SIG-M5 (cell line): ENCODE results near the gene ANKRD18A.

Experiments used
- DNase-seq: peaks from one replicate; lab custom pipeline; 2025; lab: John Stamatoyannopoulos, UW

Gene ANKRD18A

DNA sequence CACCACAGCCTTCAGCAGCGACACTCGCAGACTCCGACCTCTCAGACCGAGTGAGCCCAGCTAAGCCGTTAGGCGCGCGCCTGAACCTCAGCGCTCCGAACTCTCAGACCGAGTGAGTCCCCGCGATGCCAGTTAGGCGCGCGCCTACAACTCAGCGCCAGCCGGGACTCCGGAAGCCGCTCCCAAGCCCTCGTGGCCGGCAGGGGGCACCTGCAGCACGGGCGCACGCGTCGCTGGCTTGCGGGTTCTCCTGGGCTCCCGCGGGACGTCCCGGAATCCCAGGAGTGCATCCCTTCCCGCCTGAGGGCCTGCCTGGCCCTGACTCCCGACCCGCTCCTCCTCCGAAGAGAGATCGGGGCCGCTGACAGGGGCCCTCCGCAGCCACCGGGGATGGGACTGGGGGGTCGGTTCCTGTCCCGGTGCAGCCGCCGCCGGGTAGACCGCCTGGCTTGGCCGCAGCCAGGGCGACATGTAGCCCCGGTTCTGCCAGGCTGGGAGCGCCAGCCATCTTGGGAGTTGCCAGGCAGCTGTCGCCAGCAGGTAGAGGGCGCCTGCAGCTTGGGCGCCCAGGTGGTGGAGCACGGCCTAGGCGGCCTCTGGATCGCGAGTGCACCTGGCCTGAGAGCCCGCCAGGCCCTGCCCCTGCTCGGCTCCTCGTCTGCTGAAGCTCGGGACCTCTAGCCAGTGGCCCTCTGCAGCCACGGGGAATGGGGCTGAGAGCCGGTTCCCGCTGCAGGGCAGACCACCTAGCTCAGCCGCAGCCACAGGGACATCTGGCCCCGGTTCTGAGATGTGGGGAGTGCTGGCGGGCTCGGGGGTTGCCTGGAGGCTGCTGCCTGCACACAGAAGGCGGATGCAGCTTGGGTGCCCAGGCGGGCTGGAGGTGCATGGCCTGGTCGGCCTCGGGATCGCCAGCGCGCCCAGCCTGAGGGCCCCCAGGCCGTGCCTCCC is at the start of gene ANKRD18A:
Gene ANKRD18A, minus strand, starts transcription at position 114 of the 951 bp plus-strand sequence. CDS start 311 bp downstream, outside the sequence.
- peak; percentile 23 for DNase-seq

GRCh38 chr9:38668791-38669466 is 48.5 kb upstream of the ANKRD18A start:
- DNase-seq, result no peak

- no peak for DNase-seq
Measured at GRCh38 chr9:38662763-38663593, 42.6 kb upstream of the ANKRD18A start.

DNA sequence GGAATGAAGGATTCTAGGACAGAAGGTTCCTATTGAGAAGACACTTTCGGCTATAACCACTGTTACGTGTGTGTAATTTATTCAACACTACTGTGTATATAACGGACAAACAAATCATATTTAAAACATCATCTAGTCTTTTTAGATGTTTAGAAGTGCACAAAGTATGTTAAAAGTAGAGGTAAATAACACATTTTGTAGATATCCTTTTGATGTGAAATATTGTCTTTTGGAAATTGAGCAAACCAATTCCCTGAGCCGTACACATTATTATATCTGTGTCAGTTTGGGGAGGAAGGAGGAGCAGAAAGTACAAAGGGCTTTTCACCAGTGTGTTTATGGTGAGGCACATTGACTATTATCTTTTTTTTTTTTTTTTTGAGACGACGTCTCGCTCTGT is 39.1 kb upstream of the ANKRD18A start:
- DNase-seq, result no peak

DNA sequence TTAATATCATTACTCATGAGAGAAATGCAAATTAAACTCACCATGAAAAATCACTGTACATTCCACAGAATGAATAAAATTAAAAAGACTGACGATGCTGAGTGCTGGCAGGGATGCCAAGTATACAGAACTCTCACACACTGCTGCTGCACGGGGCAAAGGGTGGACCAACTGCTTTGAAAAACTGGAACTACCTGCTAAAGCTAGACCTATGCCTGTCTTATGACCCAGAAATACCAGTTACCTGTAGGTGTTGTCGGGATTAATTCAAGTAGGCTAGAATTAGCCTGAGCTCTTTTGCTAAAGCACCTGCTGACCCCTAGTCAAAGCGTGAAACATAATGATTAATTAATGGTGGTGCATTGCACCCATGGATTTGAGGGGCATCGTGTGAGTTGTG is 36.5 kb upstream of the ANKRD18A start:
- DNase-seq, result no peak

- no peak for DNase-seq
Measured at GRCh38 chr9:38652486-38652885, 32.1 kb upstream of the ANKRD18A start.

DNA sequence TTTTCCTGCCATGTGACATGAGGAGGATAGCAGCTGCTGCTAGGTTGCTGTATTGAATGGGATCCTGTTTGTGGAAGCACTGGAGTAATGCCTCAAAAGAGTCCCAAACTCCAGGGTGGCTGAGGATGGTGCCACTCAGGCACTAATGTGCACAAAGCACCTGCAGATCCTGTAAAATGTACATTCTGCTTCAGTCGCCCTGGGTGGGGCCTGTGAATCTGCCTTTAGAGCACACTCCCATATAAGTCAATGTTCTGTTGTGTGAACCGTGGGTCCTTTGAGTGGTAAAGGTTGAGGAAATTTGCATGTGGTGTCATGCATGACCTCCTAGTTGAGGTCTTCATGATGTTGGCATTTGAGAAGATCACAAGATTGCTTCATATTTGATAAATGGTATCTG is 31.6 kb upstream of the ANKRD18A start:
- DNase-seq, result no peak

- no peak for DNase-seq
Measured at GRCh38 chr9:38651400-38652042, 31.1 kb upstream of the ANKRD18A start.

GRCh38 chr9:38650564-38650963 is 30.2 kb upstream of the ANKRD18A start:
- DNase-seq, result no peak

DNA sequence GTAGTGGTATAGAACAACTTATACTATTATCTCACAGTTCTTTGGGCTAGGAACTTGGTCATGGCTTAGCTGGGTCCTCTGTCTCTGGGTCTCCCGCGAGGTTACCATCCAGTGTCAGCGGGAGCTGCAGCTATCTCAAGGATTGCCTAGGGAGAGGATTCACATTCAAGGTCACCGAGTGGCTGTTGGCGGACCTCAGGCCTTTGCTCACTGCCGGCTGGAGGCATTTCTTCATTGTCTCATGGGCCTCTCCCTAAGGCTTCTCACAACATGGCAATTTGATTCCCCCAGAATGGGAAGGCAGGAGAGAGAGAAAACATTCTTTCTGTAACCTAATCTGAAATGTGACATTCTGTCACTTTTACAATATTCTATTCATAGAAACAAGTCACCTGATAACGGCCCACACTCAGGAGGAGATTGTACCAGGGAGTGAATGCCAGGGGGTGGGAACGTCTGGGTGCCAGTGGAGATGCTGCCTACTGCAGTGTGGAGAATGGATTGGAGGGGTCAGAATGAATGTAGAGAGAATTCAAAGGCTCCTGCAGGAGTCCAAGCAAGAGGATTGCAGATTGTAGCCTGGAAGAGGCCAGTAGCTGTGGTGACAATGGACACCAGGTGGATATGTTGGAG is 29.5 kb upstream of the ANKRD18A start:
- no peak for DNase-seq

GRCh38 chr9:38644601-38645000 is 24.2 kb upstream of the ANKRD18A start:
- DNase-seq, result no peak

GRCh38 chr9:38643815-38644173 is 23.4 kb upstream of the ANKRD18A start:
- DNase-seq, result no peak

GRCh38 chr9:38642951-38643814 is 22.8 kb upstream of the ANKRD18A start:
- DNase-seq, result no peak

DNA sequence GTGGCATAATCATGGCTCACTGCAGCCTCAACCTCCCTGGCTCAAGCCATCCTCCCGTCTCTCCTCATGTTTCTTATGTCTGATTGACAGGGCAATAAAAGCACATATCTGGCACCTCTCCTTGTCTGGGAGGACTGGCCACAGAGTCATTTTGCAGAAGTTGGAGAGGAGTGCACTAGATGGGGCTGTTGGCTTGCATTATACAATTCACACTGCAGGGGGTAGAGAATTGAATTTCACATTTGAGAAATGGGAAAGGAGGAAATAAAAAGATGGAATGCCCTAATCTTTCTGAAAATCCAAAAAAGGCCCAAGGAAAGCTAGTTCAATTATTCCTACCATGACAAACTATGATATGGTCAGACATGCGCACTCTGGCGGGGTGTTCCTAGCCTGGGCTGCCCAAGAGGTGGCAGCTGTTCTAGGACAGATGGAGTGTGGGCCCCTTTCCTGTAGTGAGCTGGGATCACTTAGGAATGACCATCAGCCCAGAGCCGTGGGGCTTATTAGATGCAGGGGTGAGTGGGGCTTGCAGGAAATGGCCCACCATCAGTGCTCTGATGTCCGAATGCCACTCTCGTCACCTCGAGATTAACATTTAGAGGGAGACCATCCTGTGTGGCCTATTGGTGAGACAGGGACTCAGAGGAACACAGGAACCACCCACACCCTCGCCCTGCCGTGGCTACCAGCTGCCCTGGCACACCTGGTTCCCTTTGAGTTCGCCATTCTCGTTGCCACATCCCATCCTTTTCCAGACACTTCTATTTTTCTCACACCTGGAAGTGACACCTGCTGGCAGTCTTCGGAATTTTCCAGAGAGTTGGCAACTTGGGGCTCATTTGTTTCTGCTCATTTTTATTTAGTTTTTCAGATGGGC is 21.8 kb upstream of the ANKRD18A start:
- no peak for DNase-seq

DNA sequence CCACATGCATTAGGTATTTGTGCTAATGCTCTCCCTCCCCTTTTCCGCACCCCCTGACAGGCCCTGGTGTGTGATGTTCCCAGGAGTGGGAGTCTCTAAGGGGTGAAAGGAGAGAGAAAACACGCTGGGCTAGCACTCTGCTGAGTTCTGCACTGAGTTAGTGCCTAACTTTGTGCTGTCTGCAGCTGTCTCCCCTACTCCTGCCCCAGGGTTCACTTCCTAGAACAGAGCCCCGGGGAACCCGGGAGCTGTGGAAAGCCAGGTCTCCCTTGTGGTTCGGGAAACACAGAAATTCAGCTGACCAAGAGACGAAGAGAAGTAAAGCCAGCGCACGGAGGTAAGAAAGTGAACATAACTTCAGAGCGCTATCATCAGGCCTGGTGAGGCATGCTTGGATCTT is 20.7 kb upstream of the ANKRD18A start:
- no peak for DNase-seq

- no peak for DNase-seq
Measured at GRCh38 chr9:38639577-38639940, 19.2 kb upstream of the ANKRD18A start.

GRCh38 chr9:38638881-38639576 is 18.6 kb upstream of the ANKRD18A start:
- DNase-seq, result no peak

DNA sequence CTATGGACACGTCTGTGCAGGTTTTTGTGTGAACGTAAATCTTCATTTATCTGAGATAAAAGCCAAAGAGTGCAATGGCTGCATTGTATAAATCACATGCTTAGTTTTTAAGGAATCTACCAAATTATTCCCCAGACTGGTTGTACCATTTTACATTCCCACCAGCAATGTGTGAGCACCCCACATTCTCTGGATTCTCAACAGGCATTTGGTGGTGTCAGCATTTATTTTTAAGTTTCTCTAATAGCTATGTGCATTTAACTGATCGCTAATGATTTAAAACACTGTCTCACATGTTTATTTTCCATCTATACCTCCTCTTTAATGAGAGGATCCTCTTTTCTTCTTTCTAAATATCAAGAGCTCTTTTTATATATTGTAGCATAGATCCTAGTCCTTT is 13.9 kb upstream of the ANKRD18A start:
- no peak for DNase-seq

- no peak for DNase-seq
Measured at GRCh38 chr9:38629511-38629910, 9.1 kb upstream of the ANKRD18A start.
